ENCODE results near the gene LCE6A.

LCE6A gene

DNA sequence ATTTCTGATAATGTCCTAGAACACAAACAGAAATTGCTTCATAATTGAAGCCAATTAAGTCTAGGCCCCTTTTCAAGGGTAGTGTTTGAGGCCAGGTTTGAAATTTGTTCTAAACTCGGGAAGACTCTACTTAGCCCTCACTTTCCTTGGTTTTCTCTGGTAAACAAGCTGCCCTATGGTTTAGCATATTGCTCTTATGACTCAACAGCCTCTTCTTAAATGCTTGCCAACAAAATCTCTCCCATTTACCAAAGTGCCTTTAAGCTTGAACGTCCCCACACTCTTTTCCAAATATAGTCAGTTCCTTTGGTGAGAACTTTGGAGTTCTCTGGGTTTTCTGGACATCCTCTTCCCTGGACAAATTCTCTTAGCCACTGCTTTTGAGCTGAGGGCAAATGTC is 5.8 kb upstream of the LCE6A start:
- Histone ChIP-seq H3K27ac (ENCODE audit: low read depth, low read length) (no peak overlapping the region), H3K4me1 (ENCODE audit: control insufficient read depth, insufficient read depth, low read length) (no peaks in the 10 kb centered on the region), H3K4me3 (ENCODE audit: low read depth, low read length) (no peak overlapping the region), H3K9ac (ENCODE audit: low read depth, low read length) (no peak overlapping the region), H3K36me3 (ENCODE audit: control insufficient read depth, insufficient read depth, low read length) (no peaks in the 10 kb centered on the region), H3K9me3 (ENCODE audit: control insufficient read depth, insufficient read depth, low read length) (peaks cover 48% of the 10 kb centered on the region), H3K27me3 (ENCODE audit: control insufficient read depth, insufficient read depth, low read length) (no peaks in the 10 kb centered on the region)

GRCh38 chr1:152855661-152856060 is 13.0 kb downstream of the LCE6A start:
- no peak overlapping the region for H3K27ac ChIP-seq (ENCODE audit: low read depth, low read length)
- no peaks in the 10 kb centered on the region for H3K4me1 ChIP-seq (ENCODE audit: control insufficient read depth, insufficient read depth, low read length)
- no peaks in the 10 kb centered on the region for H3K27me3 ChIP-seq (ENCODE audit: control insufficient read depth, insufficient read depth, low read length)
- H3K9me3 ChIP-seq (ENCODE audit: control insufficient read depth, insufficient read depth, low read length): peaks cover 87% of the 10 kb centered on the region
- H3K4me3 ChIP-seq (ENCODE audit: low read depth, low read length): no peak overlapping the region
- H3K9ac ChIP-seq (ENCODE audit: low read depth, low read length): no peak overlapping the region
- no peaks in the 10 kb centered on the region for H3K36me3 ChIP-seq (ENCODE audit: control insufficient read depth, insufficient read depth, low read length)

GRCh38 chr1:152858062-152858461 is 15.4 kb downstream of the LCE6A start:
- H3K27ac ChIP-seq (ENCODE audit: low read depth, low read length): no peak overlapping the region
- H3K27me3 ChIP-seq (ENCODE audit: control insufficient read depth, insufficient read depth, low read length): no peaks in the 10 kb centered on the region
- H3K9ac ChIP-seq (ENCODE audit: low read depth, low read length): no peak overlapping the region
- H3K9me3 ChIP-seq (ENCODE audit: control insufficient read depth, insufficient read depth, low read length): peaks cover 92% of the 10 kb centered on the region
- H3K36me3 ChIP-seq (ENCODE audit: control insufficient read depth, insufficient read depth, low read length): no peaks in the 10 kb centered on the region
- H3K4me1 ChIP-seq (ENCODE audit: control insufficient read depth, insufficient read depth, low read length): no peaks in the 10 kb centered on the region
- no peak overlapping the region for H3K4me3 ChIP-seq (ENCODE audit: low read depth, low read length)

DNA sequence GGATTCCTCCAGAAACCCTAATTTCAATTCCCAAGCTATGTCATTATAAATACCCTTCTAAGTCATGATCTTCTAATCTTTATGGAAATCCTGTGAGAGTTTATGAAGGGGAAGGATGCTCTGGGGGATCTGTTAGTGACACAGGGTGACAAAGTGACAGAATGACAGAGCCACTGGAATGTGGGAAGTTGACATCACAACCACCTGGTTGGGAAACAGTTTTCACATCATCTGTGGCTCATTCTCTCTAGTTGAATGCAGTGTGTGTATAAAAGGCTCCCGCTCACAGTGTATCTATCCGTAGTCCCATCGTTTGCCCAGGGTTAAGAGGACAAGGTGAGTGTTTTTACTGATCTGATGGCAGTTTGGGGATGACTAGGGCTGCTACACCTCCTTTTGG is 17.0 kb downstream of the LCE6A start, which contains the start of gene LCE7A:
TSS of gene LCE7A (plus strand) at position 301 of the 400 bp plus-strand sequence. CDS start 702 bp downstream, outside the sequence.
- no peaks in the 10 kb centered on the region for H3K36me3 ChIP-seq (ENCODE audit: control insufficient read depth, insufficient read depth, low read length)
- peaks cover 91% of the 10 kb centered on the region for H3K9me3 ChIP-seq (ENCODE audit: control insufficient read depth, insufficient read depth, low read length)
- no peak within 1 kb of the TSS for H3K9ac ChIP-seq (ENCODE audit: low read depth, low read length)
- no peak within 1 kb of the TSS for H3K27ac ChIP-seq (ENCODE audit: low read depth, low read length)
- H3K4me1 ChIP-seq (ENCODE audit: control insufficient read depth, insufficient read depth, low read length): no peaks in the 10 kb centered on the region
- no peak within 1 kb of the TSS; the same call in 1 of the 2 replicates for H3K4me3 ChIP-seq (ENCODE audit: low read depth, low read length)
- no peaks in the 10 kb centered on the region for H3K27me3 ChIP-seq (ENCODE audit: control insufficient read depth, insufficient read depth, low read length)

- peaks cover 91% of the 10 kb centered on the region for H3K9me3 ChIP-seq (ENCODE audit: control insufficient read depth, insufficient read depth, low read length)
- no peaks in the 10 kb centered on the region for H3K27me3 ChIP-seq (ENCODE audit: control insufficient read depth, insufficient read depth, low read length)
- no peak overlapping the region for H3K9ac ChIP-seq (ENCODE audit: low read depth, low read length)
- no peak overlapping the region for H3K27ac ChIP-seq (ENCODE audit: low read depth, low read length)
- H3K4me3 ChIP-seq (ENCODE audit: low read depth, low read length): no peak overlapping the region
- no peaks in the 10 kb centered on the region for H3K36me3 ChIP-seq (ENCODE audit: control insufficient read depth, insufficient read depth, low read length)
- H3K4me1 ChIP-seq (ENCODE audit: control insufficient read depth, insufficient read depth, low read length): no peaks in the 10 kb centered on the region
Observed at GRCh38 chr1:152860129-152860528, 17.5 kb downstream of the LCE6A start.

- H3K27me3 ChIP-seq (ENCODE audit: control insufficient read depth, insufficient read depth, low read length): no peaks in the 10 kb centered on the region
- peaks cover 90% of the 10 kb centered on the region for H3K9me3 ChIP-seq (ENCODE audit: control insufficient read depth, insufficient read depth, low read length)
- H3K4me3 ChIP-seq (ENCODE audit: low read depth, low read length): no peak overlapping the region
- no peaks in the 10 kb centered on the region for H3K36me3 ChIP-seq (ENCODE audit: control insufficient read depth, insufficient read depth, low read length)
- H3K4me1 ChIP-seq (ENCODE audit: control insufficient read depth, insufficient read depth, low read length): no peaks in the 10 kb centered on the region
- no peak overlapping the region for H3K9ac ChIP-seq (ENCODE audit: low read depth, low read length)
- H3K27ac ChIP-seq (ENCODE audit: low read depth, low read length): no peak overlapping the region
Observed at GRCh38 chr1:152861374-152861773, 18.7 kb downstream of the LCE6A start.

DNA sequence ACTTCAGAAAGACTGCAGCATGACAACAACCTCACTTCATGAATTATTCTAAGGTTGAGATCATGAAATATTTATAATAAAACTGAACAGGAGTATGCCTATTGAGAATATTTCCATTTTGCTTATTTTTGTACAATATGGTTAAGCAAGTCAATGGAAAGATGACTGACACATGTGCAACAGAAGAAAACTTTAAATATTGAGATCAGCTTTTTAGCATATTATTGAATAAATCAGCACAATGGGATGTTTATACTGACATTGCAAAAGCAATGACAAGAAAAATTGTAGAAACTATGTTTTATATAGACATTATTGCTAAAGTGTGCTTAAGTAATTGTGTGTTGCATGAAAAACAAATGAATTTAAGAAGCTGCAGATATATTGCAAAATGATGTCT is 21.8 kb downstream of the LCE6A start:
- H3K4me1 ChIP-seq (ENCODE audit: control insufficient read depth, insufficient read depth, low read length): no peaks in the 10 kb centered on the region
- no peaks in the 10 kb centered on the region for H3K36me3 ChIP-seq (ENCODE audit: control insufficient read depth, insufficient read depth, low read length)
- H3K9me3 ChIP-seq (ENCODE audit: control insufficient read depth, insufficient read depth, low read length): peaks cover 78% of the 10 kb centered on the region
- H3K27ac ChIP-seq (ENCODE audit: low read depth, low read length): no peak overlapping the region
- no peak overlapping the region for H3K9ac ChIP-seq (ENCODE audit: low read depth, low read length)
- H3K27me3 ChIP-seq (ENCODE audit: control insufficient read depth, insufficient read depth, low read length): no peaks in the 10 kb centered on the region
- H3K4me3 ChIP-seq (ENCODE audit: low read depth, low read length): no peak overlapping the region

- Histone ChIP-seq H3K9ac (ENCODE audit: low read depth, low read length) (no peak overlapping the region), H3K4me3 (ENCODE audit: low read depth, low read length) (no peak overlapping the region), H3K27ac (ENCODE audit: low read depth, low read length) (no peak overlapping the region), H3K27me3 (ENCODE audit: control insufficient read depth, insufficient read depth, low read length) (no peaks in the 10 kb centered on the region), H3K4me1 (ENCODE audit: control insufficient read depth, insufficient read depth, low read length) (no peaks in the 10 kb centered on the region), H3K36me3 (ENCODE audit: control insufficient read depth, insufficient read depth, low read length) (no peaks in the 10 kb centered on the region), H3K9me3 (ENCODE audit: control insufficient read depth, insufficient read depth, low read length) (peaks cover 65% of the 10 kb centered on the region)
Observed at GRCh38 chr1:152866321-152866720, 23.7 kb downstream of the LCE6A start.

DNA sequence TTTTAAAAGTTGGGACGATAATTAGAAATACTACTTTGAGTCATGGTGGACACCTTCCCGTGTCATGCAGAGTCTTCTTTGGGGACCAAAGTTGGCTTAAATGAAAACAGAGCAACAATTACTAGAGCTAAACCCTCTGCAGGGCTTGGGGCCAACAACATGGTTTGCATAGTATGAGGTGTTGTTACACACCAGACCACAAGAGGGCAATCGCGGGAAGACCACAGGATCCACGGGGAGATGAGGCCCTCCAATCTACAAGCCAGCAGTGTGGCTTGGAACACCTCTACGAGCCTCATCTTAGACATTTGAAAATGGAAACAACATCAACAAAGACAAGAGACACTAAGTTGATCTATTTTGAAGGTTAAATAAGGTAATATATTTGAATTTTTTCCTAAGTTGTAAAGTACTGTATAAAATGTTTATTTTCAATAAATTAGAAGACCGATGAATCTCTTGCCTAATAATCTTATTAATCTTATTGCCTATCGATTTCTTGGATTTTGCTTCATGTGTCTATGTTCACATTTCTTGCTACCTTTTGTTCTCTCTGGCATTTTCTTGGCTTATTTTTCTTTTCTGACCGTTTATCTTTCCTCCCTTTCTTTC is 27.3 kb downstream of the LCE6A start:
- Histone ChIP-seq H3K9ac (ENCODE audit: low read depth, low read length) (no peak overlapping the region), H3K27ac (ENCODE audit: low read depth, low read length) (no peak overlapping the region), H3K4me3 (ENCODE audit: low read depth, low read length) (no peak overlapping the region), H3K27me3 (ENCODE audit: control insufficient read depth, insufficient read depth, low read length) (no peaks in the 10 kb centered on the region), H3K4me1 (ENCODE audit: control insufficient read depth, insufficient read depth, low read length) (no peaks in the 10 kb centered on the region), H3K36me3 (ENCODE audit: control insufficient read depth, insufficient read depth, low read length) (no peaks in the 10 kb centered on the region), H3K9me3 (ENCODE audit: control insufficient read depth, insufficient read depth, low read length) (peaks cover 32% of the 10 kb centered on the region)

DNA sequence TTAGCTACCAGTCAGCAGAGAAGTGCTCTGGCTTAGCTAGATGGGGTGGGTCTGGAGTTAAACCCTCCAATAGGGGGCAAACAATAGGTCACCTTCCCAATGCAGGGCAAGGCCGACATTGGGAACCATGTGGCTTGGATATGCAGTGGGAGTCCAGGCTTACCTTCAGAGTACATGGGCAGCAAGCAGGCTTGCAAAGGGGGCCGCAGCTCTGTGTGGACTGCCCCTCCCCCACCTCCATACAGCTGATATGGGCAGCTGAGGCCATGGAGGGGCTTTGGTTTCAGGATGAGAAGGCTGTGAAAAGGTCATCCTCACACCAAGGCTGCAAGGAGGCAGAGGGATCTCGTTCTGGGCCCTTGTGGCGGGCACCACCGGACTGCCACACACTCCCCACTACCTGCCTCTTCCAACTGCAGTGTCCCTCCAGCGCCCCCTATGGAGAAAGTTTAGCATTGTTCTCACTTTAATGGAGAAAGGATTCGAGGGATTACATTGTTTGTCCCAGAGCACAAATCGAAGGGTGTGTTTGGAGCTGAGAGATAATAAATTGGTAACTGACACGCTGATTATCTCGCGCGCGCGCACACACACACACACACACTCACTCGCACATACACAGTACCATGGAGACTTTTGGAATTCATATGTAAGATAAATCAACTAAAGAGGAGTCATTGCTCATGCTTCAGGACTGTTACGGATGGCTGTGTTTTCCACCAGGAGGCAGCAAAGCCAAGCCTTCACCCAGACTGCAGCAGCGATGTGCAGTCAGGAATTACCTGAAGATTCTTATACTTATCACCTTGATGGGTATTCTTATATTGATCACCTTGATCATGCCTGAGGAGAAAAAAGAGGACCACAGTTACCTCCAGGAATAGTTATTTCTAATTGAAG is 28.4 kb downstream of the LCE6A start:
- no peaks in the 10 kb centered on the region for H3K27me3 ChIP-seq (ENCODE audit: control insufficient read depth, insufficient read depth, low read length)
- no peak overlapping the region for H3K9ac ChIP-seq (ENCODE audit: low read depth, low read length)
- no peaks in the 10 kb centered on the region for H3K36me3 ChIP-seq (ENCODE audit: control insufficient read depth, insufficient read depth, low read length)
- peaks cover 20% of the 10 kb centered on the region for H3K9me3 ChIP-seq (ENCODE audit: control insufficient read depth, insufficient read depth, low read length)
- H3K27ac ChIP-seq (ENCODE audit: low read depth, low read length): no peak overlapping the region
- H3K4me3 ChIP-seq (ENCODE audit: low read depth, low read length): no peak overlapping the region
- no peaks in the 10 kb centered on the region for H3K4me1 ChIP-seq (ENCODE audit: control insufficient read depth, insufficient read depth, low read length)

DNA sequence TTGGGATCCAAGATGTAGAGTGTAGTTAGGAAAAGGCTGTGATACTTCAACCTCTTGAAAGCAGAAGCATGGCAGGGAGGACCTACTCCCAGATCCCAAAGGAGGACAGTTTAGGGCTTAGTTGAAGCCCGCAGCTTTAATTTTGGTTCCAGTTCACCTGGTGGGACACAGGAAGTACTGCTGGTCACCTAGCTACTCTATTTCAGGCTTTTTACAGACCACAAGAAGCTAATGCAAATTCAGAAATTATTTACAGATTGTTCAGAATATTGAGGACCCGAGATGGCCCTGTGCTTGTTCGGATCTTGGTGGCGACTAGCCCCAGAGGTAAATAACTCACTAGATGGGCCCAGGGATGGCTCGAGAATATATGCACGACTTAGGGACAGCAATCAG is 29.1 kb downstream of the LCE6A start:
- H3K36me3 ChIP-seq (ENCODE audit: control insufficient read depth, insufficient read depth, low read length): no peaks in the 10 kb centered on the region
- H3K27ac ChIP-seq (ENCODE audit: low read depth, low read length): no peak overlapping the region
- no peaks in the 10 kb centered on the region for H3K27me3 ChIP-seq (ENCODE audit: control insufficient read depth, insufficient read depth, low read length)
- H3K4me3 ChIP-seq (ENCODE audit: low read depth, low read length): no peak overlapping the region
- H3K9ac ChIP-seq (ENCODE audit: low read depth, low read length): no peak overlapping the region
- H3K9me3 ChIP-seq (ENCODE audit: control insufficient read depth, insufficient read depth, low read length): peaks cover 19% of the 10 kb centered on the region
- H3K4me1 ChIP-seq (ENCODE audit: control insufficient read depth, insufficient read depth, low read length): no peaks in the 10 kb centered on the region

Data from HUES48 (cell line).